Esophagus muscularis mucosa (tissue), 4 donors: ENCODE results near the gene SMIM29. TPM values are rescaled to one million over a fixed set of nuclear protein-coding genes. Genes with fewer than 3 reads are reported as not detected.

ENCODE experiments used
- DNase-seq: peaks from one replicate; pipeline ENCODE4 v3.0.0-alpha.2; 2017; ENCODE audit errors: extremely low spot score
- H3K27ac ChIP-seq, 4 donors: fragments of 200-600 bp; sonication (generic); replicated peaks in 1 of 4; 1 replicate in 3 of 4; 2 replicates in 1 of 4; pipeline ENCODE4 v1.5.1; 2016 to 2019; ENCODE audit warnings: mild to moderate bottlenecking in 1 of 4
- H3K27me3 ChIP-seq, 4 donors: fragments of 200-600 bp; sonication (generic); one replicate each; pipeline versions ENCODE4 v1.5.1 to v1.6.0; 2016 to 2019
- H3K36me3 ChIP-seq, 4 donors: fragments of 200-600 bp; sonication (generic); one replicate each; pipeline ENCODE4 v1.5.1; 2016 to 2019
- H3K4me1 ChIP-seq, 4 donors: fragments of 200-600 bp; sonication (generic); one replicate each; pipeline ENCODE4 v1.5.1; 2016 to 2019
- H3K4me3 ChIP-seq, 4 donors: fragments of 200-600 bp; sonication (generic); 1 replicate in 2 of 4; 2 replicates in 2 of 4; pipeline ENCODE4 v1.5.1; 2016 to 2019; ENCODE audit warnings: mild to moderate bottlenecking in 4 of 4, moderate library complexity in 1 of 4
- H3K9me3 ChIP-seq, 4 donors: fragments of 200-600 bp; sonication (generic); 1 replicate in 3 of 4; 2 replicates in 1 of 4; pipeline ENCODE4 v1.5.1; 2016 to 2019
- CTCF ChIP-seq, 3 experiments: fragments of 200-600 bp in 2 of 3; fragments of 450-650 bp in 1 of 3; sonication (generic) in 2 of 3; IDR thresholded peaks; one replicate each; pipeline ENCODE4 v1.5.1; 2017 to 2019; ENCODE audit warnings: antibody characterized with exemption in 3 of 3, mild to moderate bottlenecking in 2 of 3, moderate library complexity in 1 of 3
- EP300 ChIP-seq: sonication (generic); formaldehyde crosslinking; IDR thresholded peaks from one replicate; pipeline ENCODE4 v1.6.1; 2017; ENCODE audit warnings: antibody characterized with exemption
- POLR2A ChIP-seq: fragments of 450-650 bp; IDR thresholded peaks from one replicate; pipeline ENCODE4 v1.6.1; 2017; ENCODE audit warnings: antibody characterized with exemption, moderate library complexity, mild to moderate bottlenecking, low read depth
- POLR2AphosphoS5 ChIP-seq, 2 donors: sonication (generic); formaldehyde crosslinking; IDR thresholded peaks; one replicate each; pipeline ENCODE4 v1.6.1; 2017; ENCODE audit warnings: antibody characterized with exemption in 2 of 2
- WGBS: methylation state at CpG from one replicate; pipeline ENCODE4 v1.1.5; 2018; 5-methylcytosine and 5-hydroxymethylcytosine counted together
- intact Hi-C: fragments of 100-400 bp; cut with DNase I; formaldehyde crosslinking; loops from one replicate; pipeline ENCODE4 v1.15.1; 2023
- small RNA-seq, 3 donors: library from RNA; depleted of rRNA; stranded (forward); fragments of <200 nt; gene quantifications; one replicate each; pipeline ENCODE3, GENCODE V24; 2016
- total RNA-seq, 4 donors: library from RNA; depleted of rRNA; stranded (reverse); fragments of >200 nt; gene quantifications; one replicate each; pipeline versions ENCODE4 v1.1.0 to v1.2.1, GENCODE V29; 2016

The SMIM29 gene
- total RNA-seq, 4 donors from 2014 or later = 21.2 to 26.3 (median 23.4) TPM

GRCh38 chr6:34196833-34197195 is 52.0 kb downstream of the SMIM29 start:
- intact Hi-C loops = loop anchor here (2.0 to 5.0 kb wide), 4 partner anchors 52 to 410 kb away; partner anchors contain the start of genes NUDT3 and SMIM29
- 67% methylated on average over 2 of the region's 10 CpGs for WGBS

More at GRCh38 chr6:34196833-34197195, 52.0 kb downstream of the SMIM29 start:
- TF ChIP-seq POLR2AphosphoS5 (IDR thresholded peaks at IDR 0.05) (no peak), POLR2A (no peak), CTCF (IDR thresholded peaks at IDR 0.05) (no peak), EP300 (no peak)
- H3K27ac ChIP-seq = no peak overlapping the region
- no peaks in the 10 kb centered on the region for H3K27me3 ChIP-seq
- H3K4me3 ChIP-seq = peak overlapping the region; percentile 54 to 61 (median 56)
- DNase-seq = no peak
- peaks cover 4 to 12% (median 11%) of the 10 kb centered on the region in 4 donors for H3K4me1 ChIP-seq
- H3K9me3 ChIP-seq = no peaks in the 10 kb centered on the region
- no peaks in the 10 kb centered on the region for H3K36me3 ChIP-seq

Small RNA genes within 50 kb of the gene (small RNA-seq; reads per million reads assigned to genes)
- gene MIR6835 = 0 reads per million in 3 donors

Other genes starting within 250 kb of the SMIM29 start
- not detected for gene GRM4, start 102.9 kb downstream of the SMIM29 start, total RNA-seq
- gene HMGA1, start 12.1 kb downstream of the SMIM29 start, total RNA-seq = 10 to 100 TPM in 3 of 4 donors, 1 to 10 TPM in 1; 8.3 to 27.2 (median 17.5) TPM
- gene NUDT3, start 143.7 kb upstream of the SMIM29 start, total RNA-seq = 10 to 100 TPM; 37.1 to 57.2 (median 47.4) TPM
- gene RPS10, start 177.1 kb upstream of the SMIM29 start, total RNA-seq = 1,000 to 10,000 TPM in 3 of 4 donors, 100 to 1,000 TPM in 1; 823 to 3,592 (median 2,534) TPM
- 1 to 10 TPM in 3 of 4 donors, under 1 TPM in 1; 0.42 to 2.3 (median 1.7) TPM for gene PACSIN1, start 217.1 kb upstream of the SMIM29 start, total RNA-seq